DMS114 treated with DMSO at 0.1 percent for 48 hours (cell line): ENCODE measurements around the gene KLHL14.
"Not testable (repeated sequence)": the region's sequence is repeated elsewhere in the genome, so short reads cannot be mapped to it uniquely, and the experiment has no call there.

Experiments used
- DNase-seq: peaks from one replicate; lab custom pipeline; 2025; ENCODE audit not compliant: unreplicated experiment; lab: John Stamatoyannopoulos, UW

The KLHL14 gene, protein sequence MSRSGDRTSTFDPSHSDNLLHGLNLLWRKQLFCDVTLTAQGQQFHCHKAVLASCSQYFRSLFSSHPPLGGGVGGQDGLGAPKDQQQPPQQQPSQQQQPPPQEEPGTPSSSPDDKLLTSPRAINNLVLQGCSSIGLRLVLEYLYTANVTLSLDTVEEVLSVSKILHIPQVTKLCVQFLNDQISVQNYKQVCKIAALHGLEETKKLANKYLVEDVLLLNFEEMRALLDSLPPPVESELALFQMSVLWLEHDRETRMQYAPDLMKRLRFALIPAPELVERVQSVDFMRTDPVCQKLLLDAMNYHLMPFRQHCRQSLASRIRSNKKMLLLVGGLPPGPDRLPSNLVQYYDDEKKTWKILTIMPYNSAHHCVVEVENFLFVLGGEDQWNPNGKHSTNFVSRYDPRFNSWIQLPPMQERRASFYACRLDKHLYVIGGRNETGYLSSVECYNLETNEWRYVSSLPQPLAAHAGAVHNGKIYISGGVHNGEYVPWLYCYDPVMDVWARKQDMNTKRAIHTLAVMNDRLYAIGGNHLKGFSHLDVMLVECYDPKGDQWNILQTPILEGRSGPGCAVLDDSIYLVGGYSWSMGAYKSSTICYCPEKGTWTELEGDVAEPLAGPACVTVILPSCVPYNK

GRCh38 chr18:32772581-32773381 is at the start of gene KLHL14:
TSS of gene KLHL14 (minus strand) at chr18:32773023. CDS start at chr18:32770591, 2,432 bp downstream.
- DNase-seq: no peak

DNA sequence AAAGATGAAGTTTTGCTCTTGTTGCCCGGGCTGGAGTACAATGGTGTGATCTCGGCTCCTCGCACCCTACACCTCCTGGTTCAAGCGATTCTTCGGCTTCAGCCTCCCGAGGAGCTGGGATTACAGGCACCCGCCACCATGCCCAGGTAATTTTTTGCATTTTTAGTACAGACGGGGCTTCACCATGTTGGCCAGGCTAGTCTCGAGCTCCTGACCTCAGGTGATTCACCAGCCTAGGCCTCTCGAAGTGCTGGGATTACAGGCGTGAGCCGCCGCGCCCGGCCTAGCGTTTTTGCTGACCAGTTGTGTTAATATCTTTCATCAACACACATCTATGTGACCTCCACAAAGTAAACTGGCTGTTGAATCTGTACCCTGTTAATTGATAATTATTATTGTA is 49.4 kb upstream of the KLHL14 start:
- no peak for DNase-seq

- DNase-seq: no peak
Measured at GRCh38 chr18:32815881-32816280, 43.1 kb upstream of the KLHL14 start.

- no peak for DNase-seq
Measured at GRCh38 chr18:32812342-32812741, 39.5 kb upstream of the KLHL14 start.

DNA sequence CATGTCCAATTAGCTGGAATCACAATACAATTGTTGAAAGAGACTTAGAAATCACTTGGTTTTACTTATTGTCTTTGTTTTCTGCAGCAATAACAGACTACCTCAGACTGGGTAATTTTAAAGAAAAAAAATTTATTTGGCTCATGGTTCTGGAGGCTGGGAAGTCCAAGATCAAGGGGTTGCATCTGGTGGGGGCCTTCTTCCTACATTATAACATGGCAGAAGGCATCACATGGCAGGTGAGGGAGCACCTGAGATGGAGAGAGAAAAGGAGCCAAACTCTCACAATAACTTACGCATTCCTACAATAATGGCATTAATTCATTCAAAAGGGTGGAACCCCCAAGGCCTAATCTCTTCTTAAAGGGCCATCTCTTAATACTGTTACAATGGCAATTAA is 37.5 kb upstream of the KLHL14 start:
- no peak for DNase-seq

DNA sequence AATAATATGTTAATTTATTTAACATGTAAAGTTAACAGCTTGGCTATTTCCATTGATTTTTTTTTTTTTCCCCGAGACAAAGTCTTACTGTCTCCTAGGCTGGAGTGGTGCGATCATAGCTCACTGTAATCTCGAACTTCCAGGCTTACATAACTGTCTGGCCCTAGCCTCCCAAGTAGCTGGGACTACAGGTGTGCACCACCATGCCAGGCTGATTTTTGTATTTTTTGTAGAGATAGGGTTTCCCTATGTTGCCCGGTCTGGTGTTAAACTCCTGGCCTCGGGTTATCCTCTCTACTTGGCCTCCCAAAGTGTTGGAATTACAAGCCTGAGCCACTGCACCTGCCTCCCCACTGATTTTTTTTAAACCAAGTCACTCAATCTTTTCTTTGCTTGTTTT is 32.5 kb upstream of the KLHL14 start:
- no peak for DNase-seq

DNA sequence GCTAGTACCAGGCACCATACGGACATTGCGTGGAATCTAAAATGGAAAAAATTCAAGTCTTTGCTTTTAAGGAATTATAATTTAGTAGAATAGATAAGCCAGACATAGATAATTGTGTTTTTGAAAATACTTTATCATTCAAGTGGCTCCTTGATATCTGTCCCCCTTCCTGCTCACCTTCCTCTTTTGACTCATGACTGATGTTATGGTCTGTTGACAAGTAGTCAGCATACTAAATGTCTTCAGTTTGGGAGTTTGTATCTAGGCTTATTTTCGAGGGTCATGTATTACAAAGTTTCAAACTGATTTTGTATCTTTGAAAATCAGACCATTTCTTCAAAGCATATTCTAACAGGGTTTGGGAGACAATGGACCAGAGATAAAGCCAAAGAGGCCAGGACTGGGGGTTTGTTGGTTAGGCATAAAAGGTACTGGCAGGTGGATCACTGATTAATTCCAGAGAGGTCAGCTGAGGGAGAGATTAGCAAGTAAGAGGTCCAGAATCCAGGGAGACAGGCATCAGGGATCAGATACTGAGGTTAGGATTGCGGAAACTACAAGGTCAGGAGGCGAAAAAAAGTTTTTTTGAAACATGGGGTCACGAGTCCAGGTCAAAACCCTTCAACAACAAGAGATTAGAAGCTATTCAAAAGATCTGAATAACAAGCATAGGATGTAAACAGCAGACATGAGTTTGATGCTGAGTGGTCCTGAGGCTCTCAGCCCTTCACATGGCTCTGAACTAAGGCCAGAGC is 31.5 kb upstream of the KLHL14 start:
- DNase-seq: no peak

DNA sequence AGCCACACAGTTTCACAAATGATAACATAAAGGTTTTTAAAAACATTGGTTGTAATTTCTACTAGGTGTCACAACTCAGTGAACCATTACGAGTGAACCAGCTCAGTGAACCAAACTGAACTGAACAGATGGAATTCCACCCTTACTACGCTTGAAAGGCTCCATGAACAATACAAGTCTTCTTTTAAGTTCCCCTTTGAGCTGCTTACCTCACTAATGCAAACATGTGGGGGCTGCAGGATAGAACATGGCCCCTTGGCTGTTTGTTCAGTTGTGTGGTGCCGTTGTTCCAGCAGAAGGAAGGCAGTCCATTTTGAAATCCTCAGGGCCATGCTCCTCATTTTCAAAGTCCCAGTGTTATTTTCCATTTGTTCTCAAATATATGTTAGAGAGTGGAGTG is 30.7 kb upstream of the KLHL14 start:
- no peak for DNase-seq

DNA sequence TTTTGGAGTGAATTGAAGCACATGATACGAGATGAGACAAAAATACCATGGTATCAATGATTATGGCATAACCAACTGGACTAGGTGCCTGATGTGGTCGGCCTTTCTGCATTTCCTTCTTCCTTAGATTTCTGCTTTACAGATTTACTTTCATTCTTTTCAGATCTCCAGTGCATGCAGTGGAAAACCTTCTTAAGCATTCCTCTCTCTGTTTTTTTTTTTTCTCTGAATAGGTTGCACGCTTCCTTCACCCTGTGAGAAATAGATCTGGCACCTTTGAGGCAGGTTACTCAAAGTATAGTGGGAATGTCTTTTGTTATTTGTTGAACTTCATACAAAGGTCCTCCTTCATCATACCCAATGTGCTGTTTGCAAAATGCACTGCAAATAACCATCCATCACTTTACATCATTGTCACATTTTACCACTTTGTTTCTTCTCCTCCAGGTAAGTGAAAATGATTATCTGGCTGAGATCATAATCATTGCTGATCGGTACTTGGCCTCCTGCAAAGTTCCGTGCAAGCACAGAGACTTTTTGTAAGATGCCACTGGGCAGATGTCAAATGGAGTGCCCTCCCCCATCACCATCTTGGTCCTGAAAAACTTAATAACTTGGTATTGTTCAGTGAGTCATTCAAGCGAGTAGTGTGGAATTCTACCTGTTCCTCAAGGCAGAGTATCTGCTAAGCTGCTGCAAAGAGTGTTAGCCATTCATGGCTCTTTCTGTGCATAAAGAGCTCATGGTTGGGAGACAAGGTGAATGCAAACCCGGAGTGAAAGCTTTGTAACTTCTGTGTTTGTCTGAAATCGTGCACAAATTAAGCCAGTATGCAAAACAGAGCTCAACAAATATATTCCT is 30.0 kb upstream of the KLHL14 start:
- no peak for DNase-seq

- DNase-seq: no peak
Measured at GRCh38 chr18:32801228-32801627, 28.4 kb upstream of the KLHL14 start.

- no peak for DNase-seq
Measured at GRCh38 chr18:32798209-32798960, 25.6 kb upstream of the KLHL14 start.

- DNase-seq: not testable (repeated sequence)
Measured at GRCh38 chr18:32794667-32795066, 21.8 kb upstream of the KLHL14 start.

GRCh38 chr18:32779010-32779409 is 6.2 kb upstream of the KLHL14 start:
- DNase-seq: no peak

GRCh38 chr18:32777049-32777448 is 4.2 kb upstream of the KLHL14 start:
- DNase-seq: no peak

DNA sequence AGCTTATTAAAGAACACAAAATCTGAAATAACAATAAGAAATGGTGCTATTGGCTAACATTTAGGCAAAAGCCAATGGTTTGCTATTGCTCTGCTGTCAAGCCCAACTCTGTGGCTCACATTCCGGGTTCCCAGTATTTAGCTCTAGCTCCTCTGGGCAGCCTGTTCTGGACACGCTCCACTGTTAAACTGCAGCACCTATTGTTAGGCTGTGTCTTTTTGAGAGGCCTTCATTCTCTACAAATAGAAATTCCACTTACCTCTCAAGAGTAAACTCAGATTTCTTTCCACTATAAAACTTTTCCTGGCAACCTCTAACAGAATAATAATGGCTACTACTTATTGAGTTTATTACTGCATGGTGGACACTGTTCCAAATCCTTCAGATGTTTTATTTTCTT is 3.7 kb upstream of the KLHL14 start:
- DNase-seq: no peak

- DNase-seq: no peak
Measured at GRCh38 chr18:32775628-32776027, 2.8 kb upstream of the KLHL14 start.

DNA sequence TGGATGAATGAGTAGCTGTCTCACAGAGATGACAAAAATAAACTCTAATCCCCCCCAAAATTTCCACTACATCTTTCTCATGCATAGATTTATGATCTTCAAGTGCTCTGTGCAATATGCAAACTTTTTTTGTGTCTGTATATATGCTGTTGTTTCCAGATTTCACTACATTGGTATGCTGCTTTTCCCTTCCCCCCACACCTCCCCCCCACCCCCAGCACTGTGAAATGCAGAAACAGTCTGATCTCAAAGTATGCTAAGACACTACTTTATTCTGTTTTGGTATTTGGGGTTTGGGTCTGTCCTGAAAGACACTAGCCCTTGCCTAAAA is 524 bp upstream of the KLHL14 start:
- DNase-seq: no peak

DNA sequence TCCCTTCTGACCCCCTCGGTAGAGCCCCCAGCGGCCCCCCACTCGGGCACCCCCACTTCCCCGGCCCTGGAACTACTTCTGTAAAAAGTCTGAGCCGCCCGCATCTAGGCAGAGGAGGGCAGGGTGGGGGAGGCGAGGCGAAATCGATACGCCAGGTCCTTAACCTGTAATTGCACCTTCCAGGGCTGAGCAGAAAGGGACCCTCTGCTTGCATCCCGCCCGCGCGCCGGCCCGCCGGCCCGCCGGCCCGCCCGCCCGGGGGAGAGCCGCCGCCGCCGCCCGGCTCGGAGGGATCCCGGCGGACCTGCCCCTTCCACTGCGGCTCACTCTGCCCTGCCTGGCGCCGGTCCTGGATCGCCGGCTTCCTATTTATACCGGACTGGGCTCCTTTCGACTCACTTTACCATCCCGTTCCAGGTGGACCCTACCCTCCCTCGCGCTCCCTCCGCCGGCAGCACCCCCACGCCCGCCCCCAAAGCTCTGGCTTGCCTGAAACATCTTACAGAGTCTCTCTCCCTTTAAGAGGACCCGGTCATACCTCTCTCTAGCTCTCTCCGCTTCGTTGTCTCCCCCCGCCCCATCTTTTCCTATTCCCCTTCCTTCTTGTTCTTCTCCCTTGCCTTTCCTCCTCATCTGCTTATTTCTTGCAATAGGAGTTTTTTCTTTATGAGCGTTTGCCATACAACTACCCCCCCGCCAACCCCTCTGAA is 797 bp downstream of the KLHL14 start:
- no peak for DNase-seq

- no peak for DNase-seq
Measured at GRCh38 chr18:32771169-32771751, 1.6 kb downstream of the KLHL14 start.
